A673 (cell line): ENCODE results near the gene SPO11. TPM values are rescaled to one million over a fixed set of nuclear protein-coding genes. Genes with fewer than 3 reads are reported as not detected.

Source experiments
- BruUV-seq: library from RNA; stranded (reverse); fragments of 400-500 nt; replicated peaks from 2 replicates; lab custom pipeline; 2021; lab: Mats Ljungman, UMichigan
- CTCF ChIA-PET: fragments of 300-600 bp; sonication (Branson Sonifier 250); formaldehyde crosslinking; loops from one replicate; lab custom pipeline; 2022; ENCODE audit warnings: antibody characterized with exemption; lab: Charles Lee
- POLR2A ChIA-PET: fragments of 300-600 bp; sonication (Branson Sonifier 250); formaldehyde crosslinking; loops from one replicate; lab custom pipeline; 2022; ENCODE audit warnings: antibody characterized with exemption; ENCODE audit not compliant: low non-redundant PET; lab: Charles Lee
- DNase-seq: peaks from one replicate; pipeline ENCODE4 v3.0.0-alpha.2; 2015; ENCODE audit warnings: low spot score
- H3K27ac ChIP-seq: fragments of 200-600 bp; sonication (generic); 2 replicates; pipeline ENCODE4 v1.5.1; 2016; ENCODE audit warnings: mixed run types, low read depth, mild to moderate bottlenecking, mixed read lengths, antibody characterized with exemption, low read length; ENCODE audit not compliant: poor library complexity, severe bottlenecking
- H3K27me3 ChIP-seq: fragments of 200-600 bp; sonication (generic); replicated peaks from 2 replicates; pipeline ENCODE4 v1.6.1; 2017; ENCODE audit warnings: mixed run types, low read depth, mild to moderate bottlenecking, mixed read lengths, antibody characterized with exemption, low read length; ENCODE audit not compliant: insufficient read depth, poor library complexity
- H3K36me3 ChIP-seq: fragments of 200-600 bp; sonication (generic); 2 replicates; pipeline ENCODE4 v1.6.1; 2016; ENCODE audit warnings: mixed run types, mild to moderate bottlenecking, mixed read lengths, antibody characterized with exemption, low read length; ENCODE audit not compliant: insufficient read depth, poor library complexity, severe bottlenecking
- H3K4me1 ChIP-seq: fragments of 200-600 bp; sonication (generic); 2 replicates; pipeline ENCODE4 v1.6.1; 2017; ENCODE audit warnings: mixed run types, mild to moderate bottlenecking, mixed read lengths, antibody characterized with exemption, low read length; ENCODE audit not compliant: insufficient read depth, poor library complexity, severe bottlenecking
- H3K4me3 ChIP-seq: fragments of 200-600 bp; sonication (generic); 2 replicates; pipeline ENCODE4 v1.5.1; 2016; ENCODE audit warnings: low read depth, mixed run types, mild to moderate bottlenecking, mixed read lengths, low read length; ENCODE audit not compliant: poor library complexity, severe bottlenecking
- H3K9me3 ChIP-seq: fragments of 200-600 bp; sonication (generic); 2 replicates; pipeline ENCODE4 v1.6.1; 2016; ENCODE audit warnings: mixed run types, low read depth, mild to moderate bottlenecking, mixed read lengths, antibody characterized with exemption, low read length; ENCODE audit not compliant: poor library complexity, severe bottlenecking
- CTCF ChIP-seq: fragments of 300-800, 200-600 bp; sonication (generic); conservative IDR thresholded peaks from 2 replicates; pipeline ENCODE4 v1.5.1; 2017; ENCODE audit warnings: low read depth, mild to moderate bottlenecking, antibody characterized with exemption, low read length, moderate library complexity, mixed read lengths
- EZH2 ChIP-seq: fragments of 200-600 bp; sonication (generic); IDR thresholded peaks from 2 replicates; pipeline ENCODE4 v1.6.1; 2017; ENCODE audit warnings: borderline replicate concordance, low read depth, mild to moderate bottlenecking, mixed read lengths, antibody characterized with exemption, low read length; ENCODE audit not compliant: poor library complexity, severe bottlenecking
- intact Hi-C: fragments of 100-400 bp; cut with micrococcal nuclease; formaldehyde crosslinking; loops from one replicate; pipeline ENCODE4 v1.10.0; 2022; ENCODE audit not compliant: unreplicated experiment
- total RNA-seq: library from RNA; stranded (reverse); gene quantifications from 2 replicates; pipeline ENCODE4 v1.2.3, GENCODE V29; 2021

The SPO11 gene
- total RNA-seq, 1 experiment from 2014 or later: not detected

- Histone ChIP-seq H3K4me1 (no peaks in the 10 kb centered on the region), H3K36me3 (no peaks in the 10 kb centered on the region), H3K4me3 (no peak overlapping the region), H3K27me3 (peaks cover 77% of the 10 kb centered on the region), H3K27ac (no peak overlapping the region), H3K9me3 (no peaks in the 10 kb centered on the region)
- CTCF ChIA-PET: no interaction called here
- POLR2A ChIA-PET: no interaction called here
- intact Hi-C loops: no loop called here
- no peak for DNase-seq
- BruUV-seq: no TSS peak
- TF ChIP-seq CTCF (no peak), EZH2 (no peak)
These were observed 37.0 kb upstream of the SPO11 start for GRCh38 chr20:57292611-57293010.

- peaks cover 63% of the 10 kb centered on the region for H3K27me3 ChIP-seq
- BruUV-seq: no TSS peak
- intact Hi-C loops: no loop called here
- no peak for DNase-seq
- no peaks in the 10 kb centered on the region for H3K9me3 ChIP-seq
- no peaks in the 10 kb centered on the region for H3K4me1 ChIP-seq
- no peak for TF ChIP-seq CTCF
- no peak for TF ChIP-seq EZH2
- POLR2A ChIA-PET: no interaction called here
- no peak overlapping the region for H3K27ac ChIP-seq
- H3K4me3 ChIP-seq: no peak overlapping the region
- CTCF ChIA-PET: no interaction called here
- H3K36me3 ChIP-seq: no peaks in the 10 kb centered on the region
These were observed 35.6 kb upstream of the SPO11 start for GRCh38 chr20:57293995-57294394.

- POLR2A ChIA-PET: no interaction called here
- Histone ChIP-seq H3K4me1 (no peaks in the 10 kb centered on the region), H3K4me3 (no peak overlapping the region), H3K9me3 (no peaks in the 10 kb centered on the region), H3K27ac (no peak overlapping the region), H3K36me3 (no peaks in the 10 kb centered on the region), H3K27me3 (peaks cover 58% of the 10 kb centered on the region)
- no peak for DNase-seq
- BruUV-seq: no TSS peak
- CTCF ChIA-PET: no interaction called here
- intact Hi-C loops: no loop called here
- no peak for TF ChIP-seq EZH2
- TF ChIP-seq CTCF: no peak
These were observed 35.1 kb upstream of the SPO11 start for GRCh38 chr20:57294550-57294949.
